Measurements from ENCODE around the gene MAB21L3. TPM values are rescaled to one million over a fixed set of nuclear protein-coding genes. Genes with fewer than 3 reads are reported as not detected.

MAB21L3 gene
- total RNA-seq, 1 donor from 2014 or later, result not detected

DNA sequence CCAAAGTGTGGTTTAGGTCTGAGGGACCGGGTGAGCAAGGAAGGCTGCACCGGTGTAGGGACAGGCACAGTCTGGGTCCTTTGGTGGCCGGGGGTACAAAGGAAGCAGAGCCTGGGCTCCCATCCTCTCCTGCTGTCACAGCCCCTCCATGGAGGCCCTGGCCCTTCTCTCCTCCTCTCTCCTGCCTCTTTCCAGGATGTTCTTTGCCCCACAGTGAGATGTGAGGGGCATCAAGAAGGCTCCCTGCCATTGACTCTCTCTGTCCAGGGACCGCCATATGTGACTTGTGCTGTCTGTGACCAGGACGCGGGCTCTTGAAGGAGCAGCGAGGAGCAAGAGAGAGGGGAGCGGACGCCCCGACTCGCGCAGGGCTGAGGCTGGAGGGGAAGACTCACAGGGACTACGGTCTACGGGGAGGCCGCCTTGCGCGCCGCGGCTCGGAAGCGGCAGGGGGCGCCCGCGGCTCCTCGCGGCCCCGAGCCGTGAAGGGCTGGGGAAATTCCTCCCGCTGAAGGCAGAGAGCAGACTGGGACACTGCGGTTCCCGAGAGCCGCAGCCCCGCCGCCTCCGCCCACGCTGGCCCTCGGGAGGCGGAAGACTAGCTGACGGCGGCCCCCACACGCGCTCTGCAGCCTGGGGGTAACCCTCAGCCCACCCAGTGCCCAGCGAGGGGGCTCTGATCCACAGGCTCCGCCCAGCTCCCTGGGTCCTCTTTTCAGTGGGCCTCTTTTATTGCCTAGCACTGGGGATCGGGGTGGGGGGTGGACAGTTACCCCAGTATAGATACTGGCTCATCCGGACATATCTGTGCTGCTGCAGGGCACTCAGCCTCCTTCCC is 40.8 kb downstream of the MAB21L3 start:
- Mint-ChIP-seq H3K4me1 (peaks cover 21% of the 10 kb centered on the region), H3K27me3 (ENCODE audit: insufficient read depth, low read depth) (peaks cover 3% of the 10 kb centered on the region), H3K4me3 (peak overlapping the region; percentile 78), H3K36me3 (peaks cover 3% of the 10 kb centered on the region), H3K9me3 (peaks cover 6% of the 10 kb centered on the region), H3K27ac (peak overlapping the region; percentile 75)
- Histone ChIP-seq H3K4me1 (no peaks in the 10 kb centered on the region), H3K4me2 (peak overlapping the region; percentile 79), H3K27me3 (peaks cover 15% of the 10 kb centered on the region), H3K27ac (no peak overlapping the region), H4K20me1 (ENCODE audit: low read depth) (no peaks in the 10 kb centered on the region), H3K4me3 (peak overlapping the region; percentile 48), H3K9me3 (ENCODE audit: low read depth) (no peaks in the 10 kb centered on the region), H3K79me2 (ENCODE audit: low read depth) (no peaks in the 10 kb centered on the region), H3K36me3 (no peaks in the 10 kb centered on the region), H3K9ac (no peak overlapping the region), H2AFZ (replicated peaks) (peak overlapping the region; percentile 96), H3F3A (ENCODE audit: low read depth) (no peaks in the 10 kb centered on the region)
- DNase-seq (ENCODE audit: low spot score), result peak; percentile 89
- TF ChIP-seq EZH2 (IDR thresholded peaks at IDR 0.05), result no peak
- TF ChIP-seq, protein P1, sequence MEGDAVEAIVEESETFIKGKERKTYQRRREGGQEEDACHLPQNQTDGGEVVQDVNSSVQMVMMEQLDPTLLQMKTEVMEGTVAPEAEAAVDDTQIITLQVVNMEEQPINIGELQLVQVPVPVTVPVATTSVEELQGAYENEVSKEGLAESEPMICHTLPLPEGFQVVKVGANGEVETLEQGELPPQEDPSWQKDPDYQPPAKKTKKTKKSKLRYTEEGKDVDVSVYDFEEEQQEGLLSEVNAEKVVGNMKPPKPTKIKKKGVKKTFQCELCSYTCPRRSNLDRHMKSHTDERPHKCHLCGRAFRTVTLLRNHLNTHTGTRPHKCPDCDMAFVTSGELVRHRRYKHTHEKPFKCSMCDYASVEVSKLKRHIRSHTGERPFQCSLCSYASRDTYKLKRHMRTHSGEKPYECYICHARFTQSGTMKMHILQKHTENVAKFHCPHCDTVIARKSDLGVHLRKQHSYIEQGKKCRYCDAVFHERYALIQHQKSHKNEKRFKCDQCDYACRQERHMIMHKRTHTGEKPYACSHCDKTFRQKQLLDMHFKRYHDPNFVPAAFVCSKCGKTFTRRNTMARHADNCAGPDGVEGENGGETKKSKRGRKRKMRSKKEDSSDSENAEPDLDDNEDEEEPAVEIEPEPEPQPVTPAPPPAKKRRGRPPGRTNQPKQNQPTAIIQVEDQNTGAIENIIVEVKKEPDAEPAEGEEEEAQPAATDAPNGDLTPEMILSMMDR (IDR thresholded peaks at IDR 0.05), result peak; percentile 82
- no peak for TF ChIP-seq EZH2phosphoT487 (IDR thresholded peaks at IDR 0.05)

DNA sequence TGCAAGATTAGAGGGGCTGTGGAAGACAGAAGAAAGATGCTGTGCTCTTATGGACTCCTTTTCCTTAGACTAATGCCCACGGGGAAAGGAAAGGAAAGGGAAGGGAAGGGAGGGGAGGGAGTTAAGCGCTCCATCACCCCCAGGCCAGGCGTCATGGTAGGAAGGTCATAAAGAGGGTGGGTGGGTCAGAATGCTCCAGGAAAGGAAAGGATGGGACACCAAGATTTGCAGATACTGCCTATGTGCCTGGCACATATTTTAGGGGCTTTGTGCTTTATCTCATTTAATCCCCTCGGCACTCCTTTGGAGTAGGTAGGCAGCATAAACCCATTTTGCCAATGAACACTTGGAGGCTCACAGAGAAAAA is 41.4 kb downstream of the MAB21L3 start:
- peak overlapping the region; percentile 79 for H3K4me2 ChIP-seq

DNA sequence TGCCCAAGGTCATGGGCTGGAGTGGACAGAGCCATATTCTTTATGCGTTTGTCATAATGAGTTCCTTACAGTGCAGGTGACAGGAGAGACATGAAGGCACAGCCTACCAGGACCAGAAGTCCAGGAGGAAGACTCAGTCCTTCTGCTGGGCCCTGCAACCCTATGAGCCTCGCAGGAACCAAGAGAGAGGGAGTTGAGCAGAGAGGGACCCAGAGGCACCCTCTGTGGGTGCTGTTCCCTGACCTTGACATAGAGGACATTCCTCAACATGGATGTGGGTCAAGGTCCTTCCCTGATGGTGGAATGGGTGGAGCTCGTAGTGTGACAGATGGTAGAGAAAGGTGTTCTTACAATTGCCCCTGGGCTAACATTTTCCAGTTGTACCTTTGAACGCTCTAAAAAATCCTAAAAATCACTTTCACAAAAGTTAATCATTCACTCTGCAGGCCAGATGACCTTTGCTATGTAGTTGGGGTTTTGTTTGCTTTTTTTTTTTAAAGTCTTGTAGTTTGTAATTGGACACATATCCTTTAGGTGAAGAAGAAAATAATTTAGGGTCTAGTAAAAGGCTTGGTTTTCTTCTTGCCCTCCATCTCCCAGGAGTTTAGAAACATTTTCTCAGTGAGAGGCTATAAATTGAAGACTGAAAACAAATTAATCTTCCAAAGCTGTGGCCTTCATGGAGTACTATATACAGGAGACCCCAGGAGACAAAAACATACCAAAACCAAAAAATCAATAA is 41.9 kb downstream of the MAB21L3 start:
- Histone ChIP-seq H3K9ac (no peak overlapping the region), H2AFZ (replicated peaks) (no peak overlapping the region), H3K4me3 (no peak overlapping the region), H4K20me1 (ENCODE audit: low read depth) (no peaks in the 10 kb centered on the region), H3F3A (ENCODE audit: low read depth) (no peaks in the 10 kb centered on the region), H3K27me3 (peaks cover 15% of the 10 kb centered on the region), H3K9me3 (ENCODE audit: low read depth) (no peaks in the 10 kb centered on the region), H3K79me2 (ENCODE audit: low read depth) (no peaks in the 10 kb centered on the region), H3K27ac (no peak overlapping the region), H3K4me1 (no peaks in the 10 kb centered on the region), H3K36me3 (no peaks in the 10 kb centered on the region), H3K4me2 (no peak overlapping the region)
- no peak for DNase-seq (ENCODE audit: low spot score)
- no peaks in the 10 kb centered on the region for H3K36me3 Mint-ChIP-seq
- H3K27me3 Mint-ChIP-seq (ENCODE audit: insufficient read depth, low read depth), result peaks cover 3% of the 10 kb centered on the region
- TF ChIP-seq, protein P1 (IDR thresholded peaks at IDR 0.05), result no peak
- TF ChIP-seq EZH2 (IDR thresholded peaks at IDR 0.05) (no peak), EZH2phosphoT487 (IDR thresholded peaks at IDR 0.05) (no peak)
- peaks cover 5% of the 10 kb centered on the region for H3K9me3 Mint-ChIP-seq
- H3K4me3 Mint-ChIP-seq, result no peak overlapping the region
- peaks cover 12% of the 10 kb centered on the region for H3K4me1 Mint-ChIP-seq
- H3K27ac Mint-ChIP-seq, result no peak overlapping the region

More for the DNA sequence above, 41.4 kb downstream of the MAB21L3 start:
- Histone ChIP-seq H3K36me3 (no peaks in the 10 kb centered on the region), H3K9me3 (ENCODE audit: low read depth) (no peaks in the 10 kb centered on the region), H3K27ac (no peak overlapping the region), H3K79me2 (ENCODE audit: low read depth) (no peaks in the 10 kb centered on the region), H3K4me3 (peak overlapping the region; percentile 48), H4K20me1 (ENCODE audit: low read depth) (no peaks in the 10 kb centered on the region), H3F3A (ENCODE audit: low read depth) (no peaks in the 10 kb centered on the region), H3K27me3 (peaks cover 15% of the 10 kb centered on the region), H3K9ac (no peak overlapping the region), H3K4me1 (no peaks in the 10 kb centered on the region), H2AFZ (replicated peaks) (peak overlapping the region; percentile 96)
- Mint-ChIP-seq H3K9me3 (peaks cover 5% of the 10 kb centered on the region), H3K4me3 (peak overlapping the region; percentile 72), H3K27ac (no peak overlapping the region), H3K27me3 (ENCODE audit: insufficient read depth, low read depth) (peaks cover 3% of the 10 kb centered on the region), H3K4me1 (peaks cover 16% of the 10 kb centered on the region), H3K36me3 (no peaks in the 10 kb centered on the region)
- TF ChIP-seq, protein P1 (IDR thresholded peaks at IDR 0.05), result no peak
- no peak for DNase-seq (ENCODE audit: low spot score)
